Measurements from ENCODE around the gene NKD2. TPM values are rescaled to one million over a fixed set of nuclear protein-coding genes. Genes with fewer than 3 reads are reported as not detected.

The NKD2 gene
- total and polyA plus RNA-seq, 7 experiments from 2014 or later: 4.8 TPM; not detected in 6

DNA sequence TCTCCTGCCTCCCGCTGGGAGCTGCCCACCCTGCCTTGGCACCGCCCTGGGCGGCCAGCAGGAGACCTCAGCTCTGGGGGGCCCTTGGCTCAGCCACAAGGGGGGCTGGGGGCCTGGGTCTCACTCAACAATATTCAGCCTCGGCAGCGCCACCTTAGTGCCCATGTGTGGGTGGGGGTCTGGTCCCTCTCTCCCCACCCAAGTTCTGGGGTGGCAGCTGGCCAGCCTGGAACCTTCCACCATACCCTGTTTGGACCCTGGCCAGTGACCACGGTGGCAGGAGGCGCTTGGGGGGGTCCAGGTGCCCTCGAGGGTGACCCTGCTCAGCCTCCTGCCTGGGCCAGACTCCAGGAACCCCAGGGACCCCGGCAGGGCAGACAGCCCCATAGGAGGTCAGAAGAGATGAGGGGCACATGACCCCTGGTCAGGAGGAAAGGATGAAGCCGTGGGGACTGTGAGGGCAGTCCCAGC is 22.2 kb downstream of the NKD2 start:
- no peak for ATAC-seq
- CTCF ChIA-PET: no interaction called here

DNA sequence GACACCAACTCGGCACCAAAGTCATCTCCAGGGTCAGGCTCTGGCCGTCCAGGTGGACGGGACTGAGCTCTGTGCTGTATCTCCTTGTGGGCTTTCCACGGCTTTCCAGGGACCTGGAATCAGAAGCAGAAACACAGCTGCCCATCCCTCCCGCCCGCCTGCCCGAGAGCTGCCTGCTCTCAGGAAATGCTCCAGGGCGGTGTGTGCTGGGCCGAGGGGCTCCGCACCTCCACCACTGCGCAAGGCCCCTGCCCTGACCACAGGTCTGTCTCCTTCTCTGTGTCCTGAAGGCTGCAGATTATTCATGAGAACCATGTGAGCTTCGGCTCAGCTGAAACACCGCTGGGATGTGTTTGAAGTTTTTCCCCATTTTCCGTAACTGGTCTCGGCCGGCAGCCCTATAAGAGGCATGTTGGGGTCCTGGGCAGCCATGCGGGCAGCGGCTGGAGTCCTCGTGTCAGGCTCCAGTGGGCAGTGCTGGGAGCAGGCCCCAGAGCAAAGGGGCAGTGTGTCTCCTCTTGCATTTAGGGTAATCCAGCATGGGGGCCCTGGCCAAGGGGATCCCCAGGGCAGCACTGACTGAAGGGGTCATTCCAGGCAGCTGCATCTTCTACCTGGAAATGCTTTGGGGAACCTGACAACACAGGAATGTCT is 22.8 kb downstream of the NKD2 start:
- ATAC-seq (no peak), DNase-seq (no peak)
- intact Hi-C loops (cut with micrococcal nuclease): no loop called here
- Histone ChIP-seq H3K27me3 (ENCODE audit: control insufficient read depth in 2 of 2, insufficient read depth in 2 of 2, low read length in 2 of 2) (no peaks in the 10 kb centered on the region), H3K36me3 (ENCODE audit: control insufficient read depth in 2 of 3, insufficient read depth in 3 of 3, low read length in 3 of 3) (no peaks in the 10 kb centered on the region), H3K27ac (ENCODE audit: low read depth, low read length) (no peak overlapping the region), H3K4me3 (ENCODE audit: low read length) (no peak overlapping the region), H3K9me3 (ENCODE audit: control insufficient read depth in 2 of 3, low read length in 3 of 3) (no peaks in the 10 kb centered on the region), H3K4me1 (ENCODE audit: control insufficient read depth in 2 of 2, insufficient read depth in 2 of 2, low read length in 2 of 2) (no peaks in the 10 kb centered on the region)
- Mint-ChIP-seq H3K9me3 (no peaks in the 10 kb centered on the region), H3K4me1 (peaks cover 0 to 6% (median 0%) of the 10 kb centered on the region in 7 donors), H3K27me3 (peaks cover 0 to 9% (median 0%) of the 10 kb centered on the region in 5 donors), H3K36me3 (no peaks in the 10 kb centered on the region), H3K27ac (peak overlapping the region in 1 of 9 donors; percentile 65), H3K4me3 (no peak overlapping the region)
- POLR2A ChIA-PET: no interaction called here
- CTCF ChIA-PET: interaction anchor here (0.6 kb wide), 1 partner anchor 23 kb away, joined by 3 read pairs; the partner anchor contains the start of gene NKD2

More for the DNA sequence above, 22.2 kb downstream of the NKD2 start:
- no peaks in the 10 kb centered on the region for H3K4me1 ChIP-seq (ENCODE audit: control insufficient read depth in 2 of 2, insufficient read depth in 2 of 2, low read length in 2 of 2)
- no peaks in the 10 kb centered on the region for H3K36me3 ChIP-seq (ENCODE audit: control insufficient read depth in 2 of 3, insufficient read depth in 3 of 3, low read length in 3 of 3)
- Mint-ChIP-seq H3K4me1 (peaks cover 0 to 6% (median 0%) of the 10 kb centered on the region in 7 donors), H3K36me3 (no peaks in the 10 kb centered on the region), H3K27ac (no peak overlapping the region), H3K4me3 (no peak overlapping the region), H3K27me3 (peaks cover 0 to 9% (median 0%) of the 10 kb centered on the region in 5 donors), H3K9me3 (no peaks in the 10 kb centered on the region)
- no peaks in the 10 kb centered on the region for H3K27me3 ChIP-seq (ENCODE audit: control insufficient read depth in 2 of 2, insufficient read depth in 2 of 2, low read length in 2 of 2)
- no peak overlapping the region for H3K4me3 ChIP-seq (ENCODE audit: low read length)
- no peaks in the 10 kb centered on the region for H3K9me3 ChIP-seq (ENCODE audit: control insufficient read depth in 2 of 3, low read length in 3 of 3)
- intact Hi-C loops (cut with micrococcal nuclease): no loop called here
- no peak overlapping the region for H3K27ac ChIP-seq (ENCODE audit: low read depth, low read length)
- POLR2A ChIA-PET: no interaction called here
- DNase-seq: no peak

DNA sequence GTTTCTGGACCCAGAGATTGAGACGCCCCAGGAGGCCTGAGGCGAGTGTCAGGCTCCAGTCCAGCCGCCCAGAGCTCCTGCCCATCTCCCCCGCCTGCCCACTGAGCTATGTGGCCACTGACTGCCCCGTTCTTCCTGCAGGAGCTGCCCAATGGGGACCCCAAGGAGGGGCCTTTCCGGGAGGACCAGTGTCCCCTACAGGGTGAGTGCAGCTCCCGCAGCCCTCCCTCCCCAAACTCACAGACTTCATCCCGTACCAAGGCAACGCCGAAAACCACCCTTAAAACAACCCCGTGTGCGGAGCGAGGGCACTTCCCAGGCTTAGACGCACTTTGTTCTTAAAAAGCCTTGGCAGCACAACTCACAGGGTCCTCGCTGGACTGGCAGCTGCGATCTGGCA is 23.4 kb downstream of the NKD2 start:
- Mint-ChIP-seq H3K9me3 (no peaks in the 10 kb centered on the region), H3K36me3 (no peaks in the 10 kb centered on the region), H3K4me3 (no peak overlapping the region), H3K27ac (no peak overlapping the region), H3K27me3 (peaks cover 0 to 9% (median 0%) of the 10 kb centered on the region in 5 donors), H3K4me1 (peaks cover 0 to 6% (median 0%) of the 10 kb centered on the region in 7 donors)
- no peaks in the 10 kb centered on the region for H3K4me1 ChIP-seq (ENCODE audit: control insufficient read depth in 2 of 2, insufficient read depth in 2 of 2, low read length in 2 of 2)
- no peak for DNase-seq
- POLR2A ChIA-PET: no interaction called here
- no peak overlapping the region for H3K27ac ChIP-seq (ENCODE audit: low read depth, low read length)
- CTCF ChIA-PET: interaction anchor here (0.6 kb wide), 1 partner anchor 23 kb away, joined by 3 read pairs; the partner anchor contains the start of gene NKD2
- H3K9me3 ChIP-seq (ENCODE audit: control insufficient read depth in 2 of 3, low read length in 3 of 3): no peaks in the 10 kb centered on the region
- no peak for ATAC-seq
- H3K27me3 ChIP-seq (ENCODE audit: control insufficient read depth in 2 of 2, insufficient read depth in 2 of 2, low read length in 2 of 2): no peaks in the 10 kb centered on the region
- H3K4me3 ChIP-seq (ENCODE audit: low read length): no peak overlapping the region
- H3K36me3 ChIP-seq (ENCODE audit: control insufficient read depth in 2 of 3, insufficient read depth in 3 of 3, low read length in 3 of 3): no peaks in the 10 kb centered on the region
- intact Hi-C loops (cut with micrococcal nuclease): no loop called here

DNA sequence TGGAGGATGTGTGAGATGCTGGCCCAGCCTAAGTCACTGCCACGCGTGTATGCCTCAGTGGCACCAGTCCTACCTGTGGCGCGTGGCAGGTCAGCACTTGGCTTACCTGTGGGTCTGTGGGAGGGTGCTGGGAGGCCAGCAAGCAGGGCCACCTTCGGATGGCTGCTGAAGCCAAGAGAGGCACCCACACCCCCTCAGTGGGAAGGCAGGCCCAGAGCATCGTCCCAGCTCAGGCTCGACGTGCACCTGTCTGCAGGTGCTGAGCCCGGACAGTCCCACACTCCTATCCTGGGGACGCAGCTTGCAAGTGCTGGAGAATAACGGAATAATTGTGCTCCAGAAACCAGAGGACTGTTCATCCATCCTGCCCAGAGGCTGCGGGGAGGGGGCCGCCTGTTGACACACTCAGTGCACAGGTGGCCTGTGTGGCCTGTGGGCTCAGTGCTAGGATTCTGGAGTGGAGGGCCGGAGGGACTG is 24.0 kb downstream of the NKD2 start:
- H3K4me3 ChIP-seq (ENCODE audit: low read length): no peak overlapping the region
- Mint-ChIP-seq H3K27ac (no peak overlapping the region), H3K27me3 (peaks cover 0 to 9% (median 0%) of the 10 kb centered on the region in 5 donors), H3K4me3 (no peak overlapping the region), H3K36me3 (no peaks in the 10 kb centered on the region), H3K4me1 (peaks cover 0 to 6% (median 0%) of the 10 kb centered on the region in 7 donors), H3K9me3 (no peaks in the 10 kb centered on the region)
- CTCF ChIA-PET: no interaction called here
- no peaks in the 10 kb centered on the region for H3K4me1 ChIP-seq (ENCODE audit: control insufficient read depth in 2 of 2, insufficient read depth in 2 of 2, low read length in 2 of 2)
- H3K36me3 ChIP-seq (ENCODE audit: control insufficient read depth in 2 of 3, insufficient read depth in 3 of 3, low read length in 3 of 3): no peaks in the 10 kb centered on the region
- ATAC-seq (no peak), DNase-seq (no peak)
- H3K27ac ChIP-seq (ENCODE audit: low read depth, low read length): no peak overlapping the region
- intact Hi-C loops (cut with micrococcal nuclease): no loop called here
- no peaks in the 10 kb centered on the region for H3K27me3 ChIP-seq (ENCODE audit: control insufficient read depth in 2 of 2, insufficient read depth in 2 of 2, low read length in 2 of 2)
- POLR2A ChIA-PET: no interaction called here
- no peaks in the 10 kb centered on the region for H3K9me3 ChIP-seq (ENCODE audit: control insufficient read depth in 2 of 3, low read length in 3 of 3)

DNA sequence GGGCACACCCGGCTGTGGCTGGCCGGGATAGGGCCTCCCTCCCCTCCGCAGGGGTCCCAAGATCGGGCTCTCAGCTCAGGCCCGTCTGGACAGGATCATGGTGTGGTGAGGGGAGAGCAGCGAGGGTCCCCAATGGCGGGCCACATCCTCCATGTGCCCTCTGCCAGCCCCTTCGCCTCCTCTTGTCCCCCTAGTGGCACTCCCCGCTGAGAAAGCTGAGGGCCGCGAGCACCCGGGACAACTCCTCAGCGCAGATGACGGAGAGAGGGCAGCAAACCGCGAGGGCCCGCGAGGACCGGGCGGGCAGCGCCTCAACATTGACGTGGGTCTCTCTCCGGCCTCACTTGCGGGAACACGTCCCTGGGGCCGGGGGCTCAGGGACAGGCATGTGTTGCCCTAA is 24.6 kb downstream of the NKD2 start:
- no peak for ATAC-seq
- Mint-ChIP-seq H3K27me3 (peaks cover 0 to 9% (median 0%) of the 10 kb centered on the region in 5 donors), H3K9me3 (no peaks in the 10 kb centered on the region), H3K36me3 (no peaks in the 10 kb centered on the region), H3K4me1 (peaks cover 0 to 6% (median 0%) of the 10 kb centered on the region in 7 donors), H3K27ac (no peak overlapping the region), H3K4me3 (no peak overlapping the region)
- Histone ChIP-seq H3K4me3 (ENCODE audit: low read length) (no peak overlapping the region), H3K9me3 (ENCODE audit: control insufficient read depth in 2 of 3, low read length in 3 of 3) (no peaks in the 10 kb centered on the region), H3K4me1 (ENCODE audit: control insufficient read depth in 2 of 2, insufficient read depth in 2 of 2, low read length in 2 of 2) (no peaks in the 10 kb centered on the region), H3K36me3 (ENCODE audit: control insufficient read depth in 2 of 3, insufficient read depth in 3 of 3, low read length in 3 of 3) (no peaks in the 10 kb centered on the region), H3K27me3 (ENCODE audit: control insufficient read depth in 2 of 2, insufficient read depth in 2 of 2, low read length in 2 of 2) (no peaks in the 10 kb centered on the region), H3K27ac (ENCODE audit: low read depth, low read length) (no peak overlapping the region)
- no peak for DNase-seq
- intact Hi-C loops (cut with micrococcal nuclease): no loop called here
- CTCF ChIA-PET: no interaction called here
- POLR2A ChIA-PET: no interaction called here

DNA sequence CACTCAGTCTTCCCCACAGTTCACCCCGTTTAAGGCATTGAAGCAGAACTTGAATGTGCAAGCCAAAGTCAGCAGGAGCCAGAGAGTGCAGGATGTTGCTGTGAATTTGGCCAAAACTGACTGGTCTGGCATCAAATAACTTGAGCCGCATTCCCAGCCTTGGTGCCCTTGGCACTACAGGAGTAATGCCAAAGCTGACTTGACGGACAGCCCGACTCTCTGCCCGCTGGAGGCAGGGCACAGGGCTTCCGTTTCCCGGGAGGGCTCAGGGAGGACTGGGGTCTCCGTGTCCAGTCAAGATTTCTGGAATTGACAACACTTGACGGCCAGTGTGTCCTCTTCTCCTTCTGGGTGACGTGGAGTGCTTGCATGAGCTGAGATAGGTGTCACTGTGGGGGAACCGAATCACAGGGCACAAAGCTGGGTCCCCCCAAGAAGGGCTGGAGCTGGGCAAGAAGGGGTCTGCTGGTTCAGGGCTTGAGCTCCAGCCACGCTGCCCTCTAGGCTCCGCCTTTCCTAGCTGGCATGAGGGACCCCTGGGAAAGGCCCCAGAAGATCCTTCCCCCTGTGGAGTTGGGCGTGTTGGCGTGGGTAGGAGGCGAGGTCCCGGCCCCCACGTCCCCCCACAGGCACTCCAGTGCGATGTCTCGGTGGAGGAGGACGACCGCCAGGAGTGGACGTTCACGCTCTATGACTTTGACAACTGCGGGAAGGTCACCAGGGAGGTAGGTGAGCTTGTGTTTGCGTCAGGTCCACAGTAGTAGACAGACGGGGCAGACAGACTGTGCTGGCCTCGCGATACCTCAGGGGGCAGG is 25.2 kb downstream of the NKD2 start:
- no peak for ATAC-seq
- CTCF ChIA-PET: no interaction called here
- H3K27me3 Mint-ChIP-seq: peaks cover 0 to 9% (median 0%) of the 10 kb centered on the region in 5 donors
- DNase-seq: no peak
- no peak overlapping the region for H3K27ac ChIP-seq (ENCODE audit: low read depth, low read length)
- H3K27ac Mint-ChIP-seq: no peak overlapping the region
- peaks cover 0 to 6% (median 0%) of the 10 kb centered on the region in 7 donors for H3K4me1 Mint-ChIP-seq
- no peaks in the 10 kb centered on the region for H3K36me3 ChIP-seq (ENCODE audit: control insufficient read depth in 2 of 3, insufficient read depth in 3 of 3, low read length in 3 of 3)
- H3K27me3 ChIP-seq (ENCODE audit: control insufficient read depth in 2 of 2, insufficient read depth in 2 of 2, low read length in 2 of 2): no peaks in the 10 kb centered on the region
- no peaks in the 10 kb centered on the region for H3K9me3 ChIP-seq (ENCODE audit: control insufficient read depth in 2 of 3, low read length in 3 of 3)
- POLR2A ChIA-PET: no interaction called here
- no peaks in the 10 kb centered on the region for H3K4me1 ChIP-seq (ENCODE audit: control insufficient read depth in 2 of 2, insufficient read depth in 2 of 2, low read length in 2 of 2)
- H3K36me3 Mint-ChIP-seq: no peaks in the 10 kb centered on the region
- H3K4me3 Mint-ChIP-seq: no peak overlapping the region
- intact Hi-C loops (cut with micrococcal nuclease): no loop called here
- no peak overlapping the region for H3K4me3 ChIP-seq (ENCODE audit: low read length)
- no peaks in the 10 kb centered on the region for H3K9me3 Mint-ChIP-seq

Data from naive thymus-derived CD4-positive, alpha-beta T cell (primary cell).